Measurements from ENCODE around the gene MUS81.

Gene MUS81

DNA sequence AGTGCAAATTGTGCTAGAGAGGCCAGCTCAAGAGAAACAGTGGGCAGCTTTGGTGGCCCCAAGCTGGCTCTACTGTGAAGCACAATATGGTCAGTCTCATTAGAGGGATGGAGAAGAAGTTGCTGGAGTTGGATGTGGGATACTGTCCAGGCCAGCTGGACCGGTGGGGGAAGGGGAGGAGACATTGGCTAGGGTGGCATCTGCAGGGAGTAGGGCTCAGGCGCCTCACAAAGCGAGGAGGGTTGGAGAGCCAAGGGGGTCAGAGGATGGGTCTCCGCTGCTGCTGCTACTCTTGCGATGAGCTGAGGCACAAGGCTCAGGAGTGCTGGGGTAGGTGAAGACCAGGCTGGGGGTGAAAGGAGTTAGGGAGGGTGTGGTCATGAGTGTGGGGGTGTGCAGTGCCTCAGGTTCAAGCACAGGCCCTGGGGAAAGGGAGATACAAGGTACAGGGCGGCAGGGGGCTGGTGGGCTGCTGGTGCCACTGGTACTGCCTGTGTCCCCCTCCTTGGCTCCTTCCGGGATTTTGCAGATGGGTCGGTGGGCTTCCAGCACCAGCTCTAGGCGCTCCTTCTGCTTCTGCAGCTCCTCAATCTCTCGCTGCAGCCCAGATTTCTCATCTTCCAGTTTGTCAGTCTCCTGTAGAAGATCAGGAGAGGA, 32.6 kb downstream of the MUS81 start:
- no peak for TF ChIP-seq CTCF (conservative IDR thresholded peaks at IDR 0.05; ENCODE audit: low read length)
- DNase-seq (ENCODE audit: low read depth), result no peak
- peak overlapping the region; percentile 75 for H3K4me3 ChIP-seq (ENCODE audit: low read length)

- TF ChIP-seq CTCF (conservative IDR thresholded peaks at IDR 0.05; ENCODE audit: low read length), result no peak
- H3K4me3 ChIP-seq (ENCODE audit: low read length), result no peak overlapping the region
- no peak for DNase-seq (ENCODE audit: low read depth)
Measured at GRCh38 chr11:65894034-65894591, 33.9 kb downstream of the MUS81 start.

DNA sequence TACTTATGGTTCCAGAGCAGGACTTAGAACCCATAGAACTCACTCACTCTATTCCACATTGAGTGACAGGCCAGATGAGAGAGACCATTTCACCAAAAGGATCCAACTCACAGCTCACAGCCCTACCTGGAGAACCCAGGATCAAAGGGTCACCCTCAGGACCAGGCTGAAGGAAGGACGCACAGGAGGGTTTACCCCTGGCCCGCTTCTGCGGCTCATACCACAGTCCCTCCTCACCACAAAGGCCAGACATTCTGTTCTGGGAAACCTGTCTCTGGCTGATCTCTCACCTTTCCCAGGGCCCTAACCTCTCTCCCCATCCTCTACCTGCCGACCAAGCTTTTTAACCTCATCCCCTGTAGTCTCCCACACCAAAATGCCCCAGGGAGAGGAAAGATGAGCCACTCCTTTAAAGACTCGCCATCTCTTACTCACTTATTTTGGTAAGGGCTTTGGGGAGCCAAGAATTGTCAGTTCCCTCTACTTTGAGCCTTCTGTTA, 35.3 kb downstream of the MUS81 start:
- H3K4me3 ChIP-seq (ENCODE audit: low read length), result no peak overlapping the region
- no peak for DNase-seq (ENCODE audit: low read depth)
- TF ChIP-seq CTCF (conservative IDR thresholded peaks at IDR 0.05; ENCODE audit: low read length), result no peak

DNA sequence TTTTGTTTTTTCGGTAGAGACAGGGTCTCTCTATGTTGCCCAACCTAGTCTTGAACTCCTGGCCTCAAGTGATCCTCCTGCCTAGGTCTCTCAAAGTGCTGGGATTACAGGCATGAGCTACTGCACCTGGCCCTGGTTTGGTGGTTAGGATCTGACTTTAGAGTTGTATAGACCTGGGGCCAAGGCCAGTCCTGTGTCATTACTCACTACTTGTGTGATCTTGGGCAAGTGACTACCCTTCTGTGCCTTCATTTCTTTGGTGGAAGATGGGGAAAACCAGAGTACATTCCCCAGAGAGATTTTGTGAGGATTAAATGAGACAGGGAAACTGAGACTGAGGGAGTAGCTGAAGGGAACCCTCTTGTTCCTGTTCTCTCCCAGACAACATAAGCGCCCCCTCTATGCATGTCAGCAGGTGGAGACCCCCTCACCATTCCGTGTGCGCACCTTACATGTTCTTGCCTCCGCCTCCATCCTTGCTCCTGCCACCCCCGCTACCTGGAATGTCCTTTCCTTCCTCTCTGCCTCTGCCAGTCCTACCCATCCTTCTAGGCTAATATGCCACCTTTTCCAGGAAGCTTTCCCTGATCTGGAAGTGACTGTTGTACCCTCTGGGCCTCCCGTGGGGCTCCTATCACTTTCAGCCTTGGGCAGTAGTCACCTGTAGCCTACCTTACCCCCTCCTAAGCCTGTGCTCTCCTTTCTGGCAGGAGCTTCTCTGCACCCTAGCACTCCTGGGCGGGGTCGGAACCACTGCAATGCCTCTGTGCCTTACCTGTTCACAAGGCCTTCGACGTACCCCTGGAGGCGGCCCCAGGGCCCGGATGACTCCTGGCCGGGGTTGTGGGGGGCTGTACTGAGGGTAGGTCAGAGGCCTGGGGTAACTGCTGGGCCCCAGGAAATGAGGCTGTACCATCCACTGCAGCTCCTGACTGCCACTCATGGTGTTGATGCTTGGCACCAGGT, 36.1 kb downstream of the MUS81 start:
- TF ChIP-seq CTCF (conservative IDR thresholded peaks at IDR 0.05; ENCODE audit: low read length), result no peak
- H3K4me3 ChIP-seq (ENCODE audit: low read length), result peak overlapping the region; percentile 20; the same call in 1 of the 2 replicates
- DNase-seq (ENCODE audit: low read depth), result no peak

GRCh38 chr11:65897020-65897471, 36.8 kb downstream of the MUS81 start:
- DNase-seq (ENCODE audit: low read depth), result no peak
- no peak for TF ChIP-seq CTCF (conservative IDR thresholded peaks at IDR 0.05; ENCODE audit: low read length)
- H3K4me3 ChIP-seq (ENCODE audit: low read length), result peak overlapping the region; percentile 20; the same call in 1 of the 2 replicates

- peak overlapping the region; percentile 96 for H3K4me3 ChIP-seq (ENCODE audit: low read length)
- peak; percentile 62 for DNase-seq (ENCODE audit: low read depth)
- no peak for TF ChIP-seq CTCF (conservative IDR thresholded peaks at IDR 0.05; ENCODE audit: low read length)
Measured at GRCh38 chr11:65898656-65899355, 38.6 kb downstream of the MUS81 start.

Measured in AG10803 (cell line).